ENCODE data around the gene SLC22A1. TPM values are rescaled to one million over a fixed set of nuclear protein-coding genes. Genes with fewer than 3 reads are reported as not detected.

The SLC22A1 gene
- total and polyA plus RNA-seq, 2 of the 8 experiments (the other 6 are each of a cell fraction or from before 2014, with no cell fraction given) = 0.12 to 0.45 TPM

- H3K27me3 ChIP-seq (replicated peaks in 1 of 4; ENCODE audit: control insufficient read depth in 3 of 4, extremely low read depth in 1 of 4, insufficient read depth in 3 of 4, low read length in 3 of 4) = no peaks in the 10 kb centered on the region; a peak in 1 of 7 replicates
- H2BK5ac ChIP-seq (ENCODE audit: low read depth, low read length) = no peak overlapping the region
- DNase-seq (ENCODE audit: low read depth in 1 of 2, low spot score in 2 of 2) (peak in 1 of 2 experiments; percentile 41), FAIRE-seq (no peak)
- POLR2A ChIA-PET (ENCODE audit: partially characterized antibody) = no interaction called here
- H4K91ac ChIP-seq (replicated peaks; ENCODE audit: insufficient read length, low read length) = no peak overlapping the region
- no peak overlapping the region for H3K9ac ChIP-seq (replicated peaks in 1 of 4; ENCODE audit: extremely low read depth in 1 of 4, low read depth in 3 of 4, low read length in 3 of 4)
- H3K9me3 ChIP-seq (ENCODE audit: insufficient read depth in 2 of 2, low read depth in 1 of 2, low read length in 1 of 2) = no peaks in the 10 kb centered on the region
- no peaks in the 10 kb centered on the region for H3K23me2 ChIP-seq (ENCODE audit: low read depth, low read length)
- no peaks in the 10 kb centered on the region for H3K36me3 ChIP-seq (ENCODE audit: control insufficient read depth in 2 of 4, insufficient read depth in 4 of 4, low read length in 3 of 4)
- no peak overlapping the region for H3K4me3 ChIP-seq (ENCODE audit: extremely low read depth in 1 of 4, insufficient read depth in 2 of 4, low read depth in 3 of 4, low read length in 4 of 4)
- H3K14ac ChIP-seq (ENCODE audit: insufficient read length) = no peak overlapping the region
- peak overlapping the region; percentile 17; the same call in 1 of the 2 replicates for H2BK12ac ChIP-seq (ENCODE audit: low read depth, low read length)
- TF ChIP-seq GTF2F1 (IDR thresholded peaks at IDR 0.05; ENCODE audit: borderline replicate concordance, low read depth, low read length) = no peak
- TF ChIP-seq ATF3 (IDR thresholded peaks at IDR 0.05; ENCODE audit: insufficient read depth, low read depth, low read length) = no peak
- TF ChIP-seq MAX (IDR thresholded peaks at IDR 0.05) = no peak
- no peak for TF ChIP-seq ATF2 (IDR thresholded peaks at IDR 0.05; ENCODE audit: low read length)
- no peak for TF ChIP-seq ASH2L (IDR thresholded peaks at IDR 0.05; ENCODE audit: low read length)
- TF ChIP-seq RFX5 (IDR thresholded peaks at IDR 0.05; ENCODE audit: borderline replicate concordance, low read depth, low read length) = no peak
- TF ChIP-seq SP1 (IDR thresholded peaks at IDR 0.05; ENCODE audit: low read depth, low read length) = no peak
- no peak overlapping the region for H4K8ac ChIP-seq (ENCODE audit: extremely low read depth, insufficient read depth, low read length)
- no peak overlapping the region for H2BK120ac ChIP-seq (replicated peaks; ENCODE audit: low read depth, low read length)
- H2BK15ac ChIP-seq (ENCODE audit: low read length) = no peak overlapping the region
- H3K23ac ChIP-seq (ENCODE audit: insufficient read length) = no peak overlapping the region
- no peak overlapping the region for H3K4me2 ChIP-seq (ENCODE audit: insufficient read depth in 1 of 2, low read depth in 2 of 2, low read length in 2 of 2)
- no peak overlapping the region for H3K56ac ChIP-seq (replicated peaks; ENCODE audit: insufficient read length, low read depth, low read length)
- H4K20me1 ChIP-seq (replicated peaks in 1 of 2; ENCODE audit: control insufficient read depth in 1 of 2, insufficient read depth in 2 of 2, low read length in 2 of 2) = no peaks in the 10 kb centered on the region
- H2BK20ac ChIP-seq (ENCODE audit: low read length) = no peak overlapping the region
- CTCF ChIA-PET (ENCODE audit: partially characterized antibody) = interaction anchor here (0.8 to 3.4 kb wide), 8 partner anchors 8 to 435 kb away, joined by 3 to 37 read pairs (median 9); no protein-coding TSS in a partner anchor
- no peaks in the 10 kb centered on the region for H3K79me2 ChIP-seq (ENCODE audit: control insufficient read depth in 1 of 2, insufficient read depth in 2 of 2, low read length in 2 of 2)
- H3K18ac ChIP-seq (ENCODE audit: extremely low read depth, low read length) = no peak overlapping the region
- H2AK5ac ChIP-seq (ENCODE audit: low read depth, low read length) = no peak overlapping the region
- WGBS, 2 experiments (ENCODE audit: extremely low coverage in 1 of 2, insufficient coverage in 1 of 2, insufficient read length in 1 of 2, insufficient replicate concordance in 2 of 2, low coverage in 1 of 2, low lambda C conversion rate in 2 of 2, missing lambda C conversion rate in 1 of 2) = 88% methylated on average over 17 of the region's 21 CpGs; no CpG with 5 or more reads in 1 of the 2 experiments
- H2AFZ ChIP-seq (ENCODE audit: low read length) = no peak overlapping the region
- no peaks in the 10 kb centered on the region for H3K79me1 ChIP-seq (ENCODE audit: low read depth, low read length)
- H3K4me1 ChIP-seq (replicated peaks in 1 of 4; ENCODE audit: control insufficient read depth in 3 of 4, insufficient read depth in 4 of 4, low read length in 3 of 4) = peaks cover 7 to 31% (median 13%) of the 10 kb centered on the region in 4 experiments
- no peak overlapping the region for H3K27ac ChIP-seq (ENCODE audit: low read depth, low read length)
- H4K5ac ChIP-seq (ENCODE audit: insufficient read length, low read depth, low read length) = no peak overlapping the region
- no peak overlapping the region for H3K4ac ChIP-seq (replicated peaks; ENCODE audit: insufficient read length, low read depth, low read length)
Measured at GRCh38 chr6:160135907-160136655, 14.5 kb downstream of the SLC22A1 start.
